CD1c-positive myeloid dendritic cell (primary cell): ENCODE results near the gene EHBP1.

Experiments used
- DNase-seq: peaks from one replicate; pipeline ENCODE4 v3.0.0-alpha.2; 2016; ENCODE audit errors: extremely low spot score

EHBP1 gene

DNA sequence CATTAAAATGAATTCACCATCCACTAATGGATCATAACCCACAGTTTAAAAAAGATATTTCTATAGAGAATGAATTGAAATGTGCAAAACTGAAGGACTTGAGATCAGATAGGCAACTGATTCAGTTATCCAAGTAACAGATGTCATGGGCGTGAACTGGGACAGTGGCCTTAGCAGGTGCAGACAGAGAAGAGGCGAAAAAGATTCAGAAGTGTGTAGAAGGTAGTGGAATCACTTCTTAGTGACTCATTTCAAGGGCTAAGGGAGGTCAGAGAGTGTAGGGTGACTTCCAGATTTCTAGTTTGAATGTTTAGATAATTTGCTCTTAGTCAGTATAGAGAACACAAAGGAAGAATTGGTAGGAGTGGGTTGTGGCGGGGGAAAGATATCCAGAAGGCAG lies 79.7 kb downstream of the EHBP1 start:
- DNase-seq: no peak

DNA sequence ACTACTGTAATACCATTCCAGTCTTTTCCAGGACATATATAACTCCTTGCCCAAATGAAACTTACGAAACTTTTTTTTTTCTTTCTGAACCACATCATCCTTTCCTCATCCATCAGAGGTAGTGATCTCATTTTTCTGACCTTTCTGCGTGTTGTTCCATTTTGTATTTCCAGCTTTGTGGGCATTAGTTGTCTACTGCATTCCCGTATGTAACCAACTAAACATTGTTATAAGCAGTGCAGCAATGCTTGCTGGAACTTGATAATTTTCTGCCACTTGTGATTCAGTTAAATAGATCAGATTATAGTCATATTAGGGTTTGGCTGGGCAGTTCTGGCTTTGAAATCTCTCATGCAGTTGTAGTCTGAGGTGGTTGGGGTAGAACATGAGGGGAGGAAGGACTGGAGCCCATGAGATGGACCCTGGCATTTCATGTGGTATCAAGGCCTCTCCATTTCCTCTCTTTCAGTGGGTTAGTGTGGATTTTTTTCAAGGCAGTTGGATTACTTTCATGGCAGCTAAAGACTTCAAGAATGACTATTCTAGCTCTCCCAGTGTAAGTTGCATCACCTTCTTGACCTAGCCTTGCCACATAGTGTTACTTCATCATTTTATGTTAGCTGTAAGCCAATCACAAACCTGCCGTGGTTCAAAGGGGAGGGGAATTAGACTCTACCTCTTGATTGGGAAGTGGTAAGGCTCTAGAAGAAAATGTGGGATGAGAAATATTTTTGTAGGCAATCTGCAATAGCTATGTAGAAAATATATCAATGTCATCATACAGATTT lies 80.5 kb downstream of the EHBP1 start:
- DNase-seq: no peak

DNA sequence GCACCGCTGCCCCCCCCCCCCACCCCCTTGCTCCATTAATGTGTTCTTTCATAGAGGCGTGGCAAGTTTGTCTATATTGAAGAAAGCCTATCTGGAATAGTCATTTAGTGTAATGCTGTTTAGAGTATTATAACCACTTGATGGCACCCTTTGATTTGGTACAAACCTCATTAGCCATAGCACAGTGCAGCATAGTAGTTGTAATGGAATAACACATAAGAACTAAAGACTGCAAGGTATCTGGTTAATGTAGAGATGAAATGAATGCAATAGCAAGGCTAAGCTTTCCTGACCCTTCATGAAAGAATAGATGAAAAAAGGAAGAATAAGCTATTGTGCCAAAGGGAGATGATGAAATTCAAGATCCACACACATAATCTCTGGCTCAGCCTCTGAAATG lies 81.9 kb downstream of the EHBP1 start:
- DNase-seq: no peak

DNA sequence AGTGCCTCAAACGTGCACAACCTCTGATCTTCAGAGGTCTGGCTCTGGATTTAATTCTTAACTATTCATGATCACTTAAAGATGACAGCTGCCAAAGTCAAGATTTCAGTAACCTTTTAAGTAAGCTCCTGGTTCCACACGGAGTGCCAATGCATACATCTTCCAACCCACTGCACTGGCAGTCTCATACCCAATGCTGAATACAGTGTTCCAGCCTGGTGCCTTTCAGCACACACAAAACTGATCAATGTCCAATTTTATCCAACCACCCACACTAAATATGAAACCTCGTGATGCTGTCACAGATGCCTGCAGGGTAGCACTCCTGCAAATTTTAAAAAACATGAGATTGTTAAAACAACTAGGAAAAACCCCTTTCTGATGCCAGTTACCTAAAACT lies 84.0 kb downstream of the EHBP1 start:
- no peak for DNase-seq

DNA sequence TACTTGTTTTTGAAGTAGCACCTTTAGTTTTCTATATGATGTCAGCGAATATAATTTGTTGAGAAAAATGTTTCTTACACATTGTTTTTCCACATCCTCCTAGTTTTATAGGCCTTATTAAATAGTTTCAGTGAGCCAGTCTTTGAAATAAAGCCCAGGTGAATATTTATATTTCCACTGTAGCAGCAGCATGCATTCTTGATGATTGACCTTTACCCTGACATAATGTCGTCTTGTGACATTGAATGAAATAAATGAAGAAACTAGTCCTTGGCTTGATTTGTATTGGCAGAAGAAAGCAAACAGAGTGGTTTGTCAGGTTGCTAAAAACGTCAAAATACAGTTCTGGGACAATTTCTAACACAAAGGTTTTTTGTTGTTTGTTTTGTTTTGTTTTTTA lies 84.4 kb downstream of the EHBP1 start:
- DNase-seq: no peak

DNA sequence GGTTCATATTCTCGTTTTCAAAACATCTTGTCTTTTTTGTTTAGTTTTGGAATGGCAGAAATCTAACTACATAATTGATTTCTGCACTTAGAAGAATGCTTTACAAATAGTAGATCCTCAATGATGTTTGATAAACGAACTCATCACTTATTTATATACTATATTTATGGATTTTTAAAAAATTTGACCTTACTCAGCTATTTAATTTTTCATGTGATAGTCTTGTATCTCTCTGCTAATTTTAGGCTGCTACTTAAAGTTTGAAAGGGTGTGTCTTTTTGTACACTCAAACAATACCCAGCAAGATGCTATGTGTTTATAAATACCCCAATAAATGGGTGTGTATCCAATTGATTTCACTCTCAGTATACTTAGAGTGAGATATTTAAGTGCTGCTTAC lies 86.9 kb downstream of the EHBP1 start:
- DNase-seq: no peak

DNA sequence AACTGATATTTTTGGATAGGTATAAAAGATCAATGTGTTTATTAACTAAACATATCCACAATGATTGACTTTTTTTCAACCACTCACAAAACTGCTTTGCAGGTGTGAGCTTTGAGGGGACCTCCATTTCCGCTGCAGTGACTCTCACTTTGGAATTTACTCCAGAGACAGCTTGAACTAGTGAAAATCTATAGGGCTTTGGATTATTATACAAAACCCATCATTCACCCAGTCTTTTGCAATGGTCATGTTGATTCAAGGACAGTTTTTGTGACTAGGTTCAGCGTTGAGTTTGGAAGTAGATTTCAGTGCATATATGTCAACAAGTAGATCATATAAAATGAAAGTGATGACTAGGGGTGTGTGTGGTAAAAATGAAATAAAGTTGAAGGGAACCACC lies 87.7 kb downstream of the EHBP1 start:
- DNase-seq: no peak

DNA sequence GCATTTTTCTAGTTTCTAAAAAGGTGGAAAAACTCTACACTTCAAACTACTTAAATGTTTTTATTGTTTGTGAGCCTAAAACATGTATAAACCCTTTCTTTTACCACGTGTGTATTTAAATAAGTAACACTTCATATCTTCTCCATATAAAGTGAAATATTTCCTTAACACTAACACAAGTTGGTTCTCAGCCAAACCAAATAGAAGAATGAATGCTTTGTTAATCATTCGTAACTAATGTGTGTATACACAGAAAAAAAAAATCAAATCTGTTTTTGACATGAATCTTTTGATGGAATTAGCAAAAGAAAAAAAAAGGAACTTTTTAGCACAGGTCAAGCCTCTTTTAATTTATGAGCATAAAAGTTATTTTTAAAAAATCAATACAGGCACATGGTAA lies 89.3 kb downstream of the EHBP1 start:
- DNase-seq: no peak

DNA sequence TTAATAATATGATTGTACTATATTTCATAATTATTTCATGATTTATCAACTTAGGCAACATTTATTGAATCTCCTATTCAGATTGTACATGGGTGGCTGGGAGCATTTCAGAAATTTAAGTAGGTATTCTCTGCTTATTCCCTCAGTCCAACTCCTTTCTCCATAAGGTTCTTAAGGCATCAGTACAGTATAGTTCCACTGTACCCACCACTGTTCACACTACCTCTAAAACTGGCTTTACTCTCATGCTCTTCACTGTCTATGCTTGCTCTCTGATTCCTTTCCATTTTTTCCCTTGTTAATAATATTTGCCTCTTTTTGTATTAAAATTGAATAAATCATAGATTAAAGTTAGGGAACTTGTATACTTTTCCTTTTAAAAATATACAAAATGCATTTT lies 89.8 kb downstream of the EHBP1 start:
- DNase-seq: no peak

DNA sequence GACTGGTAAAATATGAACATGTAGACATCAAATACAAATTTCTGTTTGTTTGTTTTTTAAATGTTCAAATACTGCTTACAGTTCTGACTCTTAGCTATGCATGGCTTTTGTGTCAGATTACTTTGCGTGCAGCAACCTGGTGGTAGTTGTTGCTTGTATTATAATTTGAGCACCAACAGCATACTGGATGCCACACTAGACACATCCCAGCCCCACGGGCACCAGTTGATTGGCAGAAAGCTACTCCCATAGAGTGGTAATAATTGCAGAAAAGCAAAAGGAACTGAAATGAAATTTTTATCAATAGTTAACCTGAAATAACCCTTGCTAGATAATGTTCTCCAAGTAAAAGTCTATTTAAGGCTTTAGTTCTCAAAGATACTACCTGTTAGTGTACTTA lies 91.6 kb downstream of the EHBP1 start:
- DNase-seq: no peak

DNA sequence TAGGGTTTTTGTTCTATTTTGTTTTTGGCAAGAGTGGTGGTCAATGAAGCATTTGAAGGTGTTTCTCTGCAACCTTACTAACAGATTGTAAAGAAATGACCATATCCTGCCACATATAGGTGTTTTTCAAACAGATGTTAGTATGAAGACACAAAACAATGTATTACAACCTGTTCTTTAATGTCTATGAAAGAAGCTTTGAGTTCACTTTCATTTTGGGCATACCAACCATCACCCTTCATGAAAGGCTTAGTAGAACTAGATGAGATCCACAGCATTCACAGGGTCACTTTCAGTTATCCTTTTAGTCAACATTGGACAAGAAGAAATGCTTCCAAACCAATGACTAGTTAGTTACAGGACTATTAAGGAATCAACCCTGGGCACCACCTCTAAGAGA lies 95.1 kb downstream of the EHBP1 start:
- DNase-seq: no peak

DNA sequence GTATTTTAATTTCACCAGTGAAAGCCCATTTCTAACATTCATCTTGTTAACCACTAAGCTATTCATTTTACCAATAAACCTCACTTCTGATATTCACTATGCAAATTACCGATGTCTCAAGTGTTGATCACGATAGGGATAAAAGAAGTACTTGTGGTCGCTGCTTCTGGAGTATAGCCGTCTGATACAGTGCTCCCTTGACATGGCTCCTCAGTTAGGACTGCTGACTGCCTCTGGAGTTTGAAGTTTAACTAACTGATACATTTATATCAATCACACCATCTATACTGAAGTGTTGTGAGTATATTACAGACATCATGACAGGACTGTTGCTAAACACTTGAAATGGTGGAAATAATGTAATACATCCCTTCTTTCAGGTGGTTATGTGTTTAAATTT lies 95.6 kb downstream of the EHBP1 start:
- DNase-seq: no peak

DNA sequence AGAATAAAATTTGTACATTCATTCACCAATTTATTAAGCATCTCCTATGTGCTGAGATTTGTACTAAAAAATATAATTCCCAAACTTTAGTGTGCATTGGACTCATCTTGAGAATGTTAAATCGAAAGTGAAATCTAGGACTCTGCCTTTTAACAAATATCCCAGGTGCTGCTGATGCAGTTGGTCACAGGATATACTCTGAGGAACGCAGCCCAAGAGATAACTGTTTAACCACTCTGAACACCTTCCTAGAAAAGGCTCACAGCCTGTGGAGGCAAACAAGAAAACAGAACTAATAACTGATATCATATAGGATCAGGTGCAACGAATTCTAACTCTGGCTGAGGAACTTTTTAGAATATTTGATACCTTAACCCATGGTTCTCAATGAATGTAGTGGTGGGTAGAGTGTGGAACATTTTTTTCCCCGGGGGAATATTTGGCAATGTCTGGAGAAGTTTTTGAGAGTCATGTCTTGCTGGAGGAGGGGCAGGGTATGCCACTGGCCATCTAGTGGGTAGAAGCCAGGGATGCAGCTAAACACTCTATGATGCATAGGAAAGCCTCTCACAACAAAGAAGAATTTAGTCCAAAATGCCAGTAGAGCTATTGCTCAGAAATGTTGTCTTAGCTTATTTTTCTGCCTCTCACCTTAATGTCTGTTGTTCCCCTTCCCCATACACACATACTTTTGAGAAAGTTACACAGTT lies 96.5 kb downstream of the EHBP1 start:
- DNase-seq: no peak

DNA sequence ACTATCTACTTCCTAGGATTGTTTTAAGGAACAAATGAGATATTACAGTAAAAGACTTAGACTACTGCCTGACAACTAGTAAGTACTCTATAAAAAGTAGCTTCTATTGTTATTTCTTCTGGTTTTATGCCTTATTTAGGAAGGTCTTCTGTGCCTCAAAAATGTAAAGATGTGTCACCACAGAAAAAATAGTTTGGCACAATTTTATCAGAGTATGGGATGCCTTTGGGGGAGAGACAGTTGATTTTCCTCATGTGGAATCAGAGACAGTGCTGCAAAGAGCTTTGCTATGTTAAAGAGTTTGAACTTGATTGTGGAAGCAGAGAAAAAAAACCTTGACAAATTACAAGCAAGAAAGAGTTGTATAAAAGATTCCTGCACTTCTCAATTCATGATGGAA lies 98.4 kb downstream of the EHBP1 start:
- DNase-seq: no peak

DNA sequence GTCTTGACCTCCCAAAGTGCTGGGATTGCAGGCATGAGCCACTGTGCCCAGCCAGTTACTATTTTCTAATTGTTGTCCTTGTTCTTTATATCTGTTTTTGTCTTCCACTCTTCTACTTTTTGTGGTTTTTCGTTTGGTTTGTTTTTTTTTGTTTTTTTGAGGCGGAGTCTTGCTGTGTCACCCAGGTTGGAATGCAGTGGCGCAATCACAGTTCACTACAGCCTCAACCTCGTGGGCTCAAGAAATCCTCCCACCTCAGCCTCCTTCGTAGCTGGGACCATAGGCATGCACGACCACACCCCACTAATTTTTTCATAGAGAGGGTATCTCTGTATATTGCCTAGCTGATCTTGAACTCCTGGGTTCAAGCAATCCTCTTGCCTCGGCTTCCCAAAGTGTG lies 100.7 kb downstream of the EHBP1 start:
- DNase-seq: no peak

DNA sequence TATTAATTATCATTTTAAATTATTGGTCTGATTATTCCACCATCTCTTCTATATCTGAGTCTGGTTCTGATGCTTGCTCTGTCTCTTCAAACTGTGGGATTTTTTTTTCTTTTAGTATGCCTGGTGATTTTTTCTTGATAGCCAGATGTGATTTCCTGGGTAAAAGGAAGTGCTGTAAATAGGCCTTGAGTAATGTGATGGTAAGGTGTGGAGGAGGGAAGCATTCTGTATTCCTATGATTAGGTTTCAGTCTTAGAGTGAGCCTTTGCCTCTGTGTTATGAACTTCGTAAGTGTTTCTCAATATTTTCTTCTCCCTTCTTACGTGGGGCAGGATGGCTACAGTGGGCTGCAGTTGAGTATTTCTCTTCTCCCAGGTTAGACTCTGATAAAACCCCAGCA lies 103.0 kb downstream of the EHBP1 start:
- no peak for DNase-seq

DNA sequence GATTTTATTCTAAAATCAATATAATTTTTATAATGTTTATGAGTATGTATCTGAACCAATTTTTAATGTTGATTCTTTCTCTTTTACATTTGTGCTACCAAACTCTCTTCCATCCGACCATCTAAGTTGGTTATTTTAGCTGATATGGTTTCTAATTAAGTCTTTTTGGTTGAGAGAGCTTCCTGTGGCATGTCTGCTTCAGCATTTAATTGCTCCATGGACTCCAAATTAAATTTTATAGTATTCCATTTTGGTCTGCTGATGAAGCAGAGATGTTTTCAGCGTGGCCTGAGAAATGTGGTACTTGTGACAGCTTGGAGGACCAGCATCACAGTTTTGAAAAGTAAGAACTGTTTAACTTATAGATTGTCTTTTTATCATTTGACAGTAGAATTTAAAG lies 105.6 kb downstream of the EHBP1 start:
- DNase-seq: no peak

DNA sequence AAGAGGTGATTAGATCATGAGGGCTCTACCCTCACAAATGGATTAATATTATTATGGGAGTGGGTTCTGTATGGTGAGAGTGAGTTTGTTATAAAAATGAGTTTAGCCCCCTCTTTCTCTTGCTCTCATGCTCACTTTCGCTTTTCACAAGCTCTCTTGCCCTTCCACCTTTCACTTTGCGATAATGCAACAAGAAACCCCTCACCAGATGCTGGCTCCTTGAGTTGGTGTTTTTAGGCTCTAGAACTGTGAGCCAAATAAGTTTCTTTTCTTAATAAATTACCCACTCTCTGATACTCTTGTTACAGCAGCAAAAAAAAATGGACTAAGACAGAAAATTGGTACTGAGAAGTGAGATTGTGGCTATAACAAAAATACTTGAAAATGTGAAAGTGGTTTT lies 106.5 kb downstream of the EHBP1 start:
- no peak for DNase-seq

DNA sequence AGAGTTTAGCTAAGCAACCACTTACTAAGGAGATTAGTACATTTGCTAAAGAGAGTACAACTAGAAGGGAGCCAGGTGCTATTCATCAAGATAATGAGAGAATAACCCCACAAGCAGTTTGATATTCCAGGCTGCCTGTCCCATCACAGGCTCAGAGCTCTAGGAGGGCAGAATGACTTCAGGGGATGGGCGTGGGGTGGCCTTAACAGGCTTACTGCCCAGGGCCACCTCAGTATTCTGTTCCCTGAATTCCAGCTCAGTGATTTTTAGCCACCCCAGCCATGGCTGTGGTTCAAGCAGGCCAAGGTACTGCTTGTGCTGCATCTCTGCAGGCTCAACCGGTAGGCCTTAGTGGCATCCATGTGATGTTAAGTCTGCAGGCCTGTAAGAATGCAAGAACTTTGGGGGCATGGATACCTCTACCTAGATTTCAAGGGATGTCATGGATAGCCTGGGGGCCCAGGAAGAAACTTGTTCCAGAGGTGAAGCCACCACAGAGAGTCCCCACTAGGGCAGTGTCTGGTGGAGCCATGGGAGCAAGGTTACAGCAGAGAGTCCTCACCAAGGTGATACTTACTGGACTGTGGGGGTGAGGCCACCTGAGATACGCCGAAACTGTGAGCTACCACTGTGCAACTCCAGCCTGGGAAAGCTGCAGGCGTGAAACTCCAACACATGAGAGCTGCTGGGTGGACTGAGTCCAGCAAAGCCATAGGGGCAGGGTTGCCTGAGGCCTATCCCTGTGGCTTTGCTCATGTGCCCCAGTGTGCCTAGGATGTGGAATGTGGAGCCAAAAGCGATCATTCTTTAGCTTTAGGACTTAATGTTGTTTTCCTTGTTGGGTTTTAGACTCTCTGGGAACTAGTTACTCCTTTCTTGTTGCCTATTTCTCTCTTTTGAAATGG lies 107.7 kb downstream of the EHBP1 start:
- DNase-seq: no peak

DNA sequence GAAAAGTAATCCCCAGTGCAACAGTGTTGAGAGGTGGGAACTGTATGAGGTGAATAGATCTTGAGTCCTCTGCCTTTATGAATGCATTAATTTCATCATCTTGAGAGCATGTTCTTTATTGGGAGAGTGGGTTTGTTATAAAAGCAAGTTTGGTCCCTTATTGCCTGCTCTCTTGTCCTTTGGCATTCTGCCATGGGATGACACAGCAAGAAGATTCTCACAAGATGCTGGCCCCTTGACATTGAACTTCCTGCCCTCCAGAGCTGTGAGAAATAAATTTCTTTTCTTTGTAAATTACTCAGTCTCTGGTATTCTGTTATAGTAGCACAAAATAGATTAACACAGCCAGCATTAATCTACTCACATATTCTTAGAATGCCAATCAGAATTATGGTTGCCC lies 108.6 kb downstream of the EHBP1 start:
- DNase-seq: no peak

DNA sequence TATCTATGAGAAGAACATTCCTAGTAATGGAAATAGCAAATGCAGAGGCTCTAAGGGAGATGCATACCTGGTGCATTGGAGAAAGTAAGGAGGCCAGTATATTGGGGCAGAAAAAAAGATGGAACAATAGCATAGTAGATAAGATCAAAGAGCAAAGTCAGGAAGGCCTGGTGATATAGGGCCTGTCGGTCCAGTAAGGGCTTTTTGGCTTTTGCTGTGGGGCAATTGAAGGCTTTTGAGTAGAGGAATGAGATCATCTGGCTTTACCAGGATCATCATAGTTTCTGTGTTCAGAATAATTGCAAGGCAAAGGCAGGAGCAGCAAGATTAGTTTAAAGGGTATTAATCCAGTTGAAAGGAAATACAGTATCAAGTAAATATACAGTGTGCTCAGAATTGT lies 111.8 kb downstream of the EHBP1 start:
- DNase-seq: no peak

DNA sequence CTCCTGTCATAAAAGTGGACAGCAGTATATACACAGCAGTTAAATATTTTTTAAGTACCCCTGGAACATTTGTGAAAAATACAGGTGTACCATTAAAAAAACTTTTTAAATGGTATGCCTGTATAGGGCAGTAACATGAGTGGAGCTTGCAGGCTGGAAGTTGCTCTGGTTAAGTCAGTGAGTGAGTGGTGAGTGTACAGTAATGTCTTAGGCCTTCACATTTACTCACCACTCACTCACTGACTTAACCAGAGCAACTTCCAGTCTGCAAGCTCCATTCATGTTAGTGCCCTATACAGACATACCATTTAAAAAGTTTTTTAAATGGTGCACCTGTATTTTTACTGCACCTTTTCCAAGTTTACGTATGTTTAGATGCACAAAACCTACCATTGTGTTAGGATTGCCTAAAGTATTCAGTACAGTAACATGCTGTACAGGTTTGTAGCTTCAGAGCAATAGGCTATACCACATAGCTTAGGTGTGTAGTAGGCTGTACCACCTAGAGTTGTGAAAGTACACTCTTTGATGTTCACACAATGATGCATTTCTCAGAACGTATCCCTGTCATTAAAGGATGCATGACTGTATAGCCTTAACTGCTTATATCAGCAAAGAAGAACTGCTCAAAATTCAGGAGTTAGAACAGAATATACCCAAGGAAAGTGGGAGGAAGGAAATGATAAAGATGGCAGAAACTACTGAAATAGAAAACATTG lies 112.6 kb downstream of the EHBP1 start:
- no peak for DNase-seq
